H9 (cell line): Measurements from ENCODE around the gene LRP1B. TPM values are rescaled to one million over a fixed set of nuclear protein-coding genes. Genes with fewer than 3 reads are reported as not detected.

Experiments
- DNase-seq: peaks from one replicate; pipeline ENCODE4 v3.0.0-alpha.2; 2017
- H2AFZ ChIP-seq: one replicate; pipeline ENCODE4 v1.6.1; 2013; ENCODE audit warnings: mild to moderate bottlenecking, low read length, control low read depth, moderate library complexity
- H2AK5ac ChIP-seq: 2 replicates; pipeline ENCODE4 v1.6.1; 2013; ENCODE audit warnings: low read length, control low read depth, mixed read lengths; ENCODE audit not compliant: insufficient read length
- H2BK120ac ChIP-seq: one replicate; pipeline ENCODE4 v1.6.1; 2013; ENCODE audit warnings: low read depth, mild to moderate bottlenecking, low read length, control low read depth, inconsistent platforms; ENCODE audit not compliant: poor library complexity, severe bottlenecking
- H2BK12ac ChIP-seq: 2 replicates; pipeline ENCODE4 v1.6.1; 2013; ENCODE audit warnings: low read length, control low read depth, mixed read lengths, low read depth; ENCODE audit not compliant: insufficient read length
- H2BK15ac ChIP-seq: 2 replicates; pipeline ENCODE4 v1.6.1; 2013; ENCODE audit warnings: low read depth, low read length, control low read depth
- H2BK20ac ChIP-seq: one replicate; pipeline ENCODE4 v1.6.1; 2013; ENCODE audit warnings: low read depth, mild to moderate bottlenecking, low read length, control low read depth, inconsistent platforms; ENCODE audit not compliant: poor library complexity, severe bottlenecking
- H2BK5ac ChIP-seq: 2 replicates; pipeline ENCODE4 v1.6.1; 2013; ENCODE audit warnings: low read length, control low read depth, mixed read lengths; ENCODE audit not compliant: insufficient read length
- H3K14ac ChIP-seq: 2 replicates; pipeline ENCODE4 v1.6.1; 2013; ENCODE audit warnings: low read length, control low read depth; ENCODE audit not compliant: insufficient read depth
- H3K18ac ChIP-seq: 2 replicates; pipeline ENCODE4 v1.6.1; 2013; ENCODE audit warnings: low read depth, mild to moderate bottlenecking, mixed read lengths, low read length, control low read depth; ENCODE audit not compliant: insufficient read length
- H3K23ac ChIP-seq: 2 replicates; pipeline ENCODE4 v1.6.1; 2013; ENCODE audit warnings: low read length, control low read depth, mixed read lengths, low read depth; ENCODE audit not compliant: insufficient read length
- H3K23me2 ChIP-seq: 2 replicates; pipeline ENCODE4 v1.6.1; 2013; ENCODE audit warnings: low read depth, mild to moderate bottlenecking, mixed read lengths, low read length, control low read depth; ENCODE audit not compliant: insufficient read length, poor library complexity, severe bottlenecking
- H3K27ac ChIP-seq: 2 replicates; pipeline ENCODE4 v1.5.1; 2013; ENCODE audit warnings: low read length, control low read depth, mixed read lengths, low read depth; ENCODE audit not compliant: insufficient read length
- H3K27me3 ChIP-seq: 2 replicates; pipeline ENCODE4 v1.6.1; 2013; ENCODE audit warnings: low read length, control low read depth, inconsistent platforms; ENCODE audit not compliant: insufficient read depth
- H3K4ac ChIP-seq: 2 replicates; pipeline ENCODE4 v1.6.1; 2013; ENCODE audit warnings: low read depth, mild to moderate bottlenecking, control low read depth, inconsistent platforms, low read length, moderate library complexity
- H3K4me1 ChIP-seq: 2 replicates; pipeline ENCODE4 v1.6.1; 2013; ENCODE audit warnings: low read length, control low read depth, inconsistent platforms; ENCODE audit not compliant: insufficient read depth
- H3K4me2 ChIP-seq: 2 replicates; pipeline ENCODE4 v1.6.1; 2013; ENCODE audit warnings: low read length, control low read depth, mixed read lengths; ENCODE audit not compliant: insufficient read length, insufficient read depth
- H3K56ac ChIP-seq: 2 replicates; pipeline ENCODE4 v1.6.1; 2013; ENCODE audit warnings: low read depth, mild to moderate bottlenecking, mixed read lengths, low read length, control low read depth; ENCODE audit not compliant: insufficient read length
- H3K79me1 ChIP-seq: 2 replicates; pipeline ENCODE4 v1.6.1; 2013; ENCODE audit warnings: low read depth, mild to moderate bottlenecking, moderate library complexity, low read length, control low read depth, inconsistent platforms; ENCODE audit not compliant: insufficient read depth, poor library complexity, severe bottlenecking
- H3K79me2 ChIP-seq: 2 replicates; pipeline ENCODE4 v1.6.1; 2013; ENCODE audit warnings: low read length, control low read depth, inconsistent platforms; ENCODE audit not compliant: insufficient read depth
- H3K9ac ChIP-seq: 2 replicates; pipeline ENCODE4 v1.6.1; 2013; ENCODE audit warnings: low read length, control low read depth, mixed read lengths; ENCODE audit not compliant: insufficient read length; ENCODE audit errors: extremely low read depth
- H3K9me3 ChIP-seq: one replicate; pipeline ENCODE4 v1.6.1; 2013; ENCODE audit warnings: low read depth, low read length, inconsistent platforms; ENCODE audit not compliant: control insufficient read depth
- H3T11ph ChIP-seq: one replicate; pipeline ENCODE4 v1.6.1; 2013; ENCODE audit warnings: mild to moderate bottlenecking, low read length, control low read depth, inconsistent platforms
- H4K20me1 ChIP-seq: one replicate; pipeline ENCODE4 v1.6.1; 2013; ENCODE audit not compliant: control insufficient read depth, insufficient read length, insufficient read depth
- H4K5ac ChIP-seq: 2 replicates; pipeline ENCODE4 v1.6.1; 2013; ENCODE audit warnings: low read depth, mild to moderate bottlenecking, mixed read lengths, low read length, control low read depth; ENCODE audit not compliant: insufficient read length
- H4K8ac ChIP-seq: replicated peaks from 2 replicates; pipeline ENCODE4 v1.6.1; 2013; ENCODE audit warnings: low read length, control low read depth, mixed read lengths, low read depth; ENCODE audit not compliant: insufficient read length
- H4K91ac ChIP-seq: 2 replicates; pipeline ENCODE4 v1.6.1; 2013; ENCODE audit warnings: low read depth, mild to moderate bottlenecking, moderate library complexity, mixed read lengths, low read length, control low read depth; ENCODE audit not compliant: insufficient read length
- H3K27ac Mint-ChIP-seq, 3 experiments: 2 replicates in 2 of 3; 3 replicates in 1 of 3; pipeline ENCODE4 v1.8.0; 2020 to 2021; ENCODE audit warnings: mixed read lengths in 3 of 3, mild to moderate bottlenecking in 1 of 3, moderate library complexity in 1 of 3
- H3K27me3 Mint-ChIP-seq: 2 replicates; pipeline ENCODE4 v1.8.0; 2021; ENCODE audit warnings: low read depth, mild to moderate bottlenecking, moderate library complexity, mixed read lengths
- H3K36me3 Mint-ChIP-seq, 3 experiments: 2 replicates in 2 of 3; 3 replicates in 1 of 3; pipeline ENCODE4 v1.8.0; 2020 to 2021; ENCODE audit warnings: low read depth in 3 of 3, mixed read lengths in 3 of 3; ENCODE audit not compliant: insufficient read depth in 1 of 3
- H3K4me1 Mint-ChIP-seq, 2 experiments: 2 replicates each; pipeline ENCODE4 v1.8.0; 2020; ENCODE audit warnings: mixed read lengths in 2 of 2
- H3K4me3 Mint-ChIP-seq, 2 experiments: 2 replicates in 1 of 2; 3 replicates in 1 of 2; pipeline ENCODE4 v1.8.0; 2020 to 2021; ENCODE audit warnings: mild to moderate bottlenecking in 2 of 2, mixed read lengths in 2 of 2, moderate library complexity in 1 of 2
- H3K9me3 Mint-ChIP-seq, 2 experiments: 2 replicates in 1 of 2; 3 replicates in 1 of 2; pipeline ENCODE4 v1.8.0; 2020; ENCODE audit warnings: mild to moderate bottlenecking in 2 of 2, mixed read lengths in 2 of 2, moderate library complexity in 1 of 2
- CTCF ChIP-seq: fragments of 200-600 bp; sonication (generic); conservative IDR thresholded peaks from 3 replicates; pipeline ENCODE4 v1.8.0; 2021; ENCODE audit warnings: antibody characterized with exemption, mild to moderate bottlenecking
- WGBS: extraction: QIAGEN DNeasy Blood & Tissue Kit; methylation state at CpG from one replicate; pipeline ENCODE4 v1.1.7; 2013; ENCODE audit warnings: missing lambda C conversion rate, low lambda C conversion rate, mixed read lengths; ENCODE audit not compliant: insufficient read length; ENCODE audit errors: extremely low coverage; 5-methylcytosine and 5-hydroxymethylcytosine counted together
- total RNA-seq: library from RNA; stranded (reverse); gene quantifications from 2 replicates; pipeline ENCODE4 v1.2.1, GENCODE V29; 2021

Gene LRP1B
- total RNA-seq, 1 experiment from 2014 or later = not detected

GRCh38 chr2:140273408-140273807, 1857.4 kb downstream of the LRP1B start:
- H3K27me3 ChIP-seq = no peaks in the 10 kb centered on the region
- no peak overlapping the region for H4K8ac ChIP-seq
- H3K4me2 ChIP-seq = no peak overlapping the region
- no peak overlapping the region for H2AFZ ChIP-seq
- no peak overlapping the region for H2BK120ac ChIP-seq
- H2BK5ac ChIP-seq = no peak overlapping the region
- H3K23ac ChIP-seq = no peak overlapping the region
- Mint-ChIP-seq H3K4me3 (no peak overlapping the region), H3K4me1 (no peaks in the 10 kb centered on the region), H3K9me3 (no peaks in the 10 kb centered on the region; a peak in 1 of 5 replicates), H3K27me3 (no peaks in the 10 kb centered on the region), H3K36me3 (no peaks in the 10 kb centered on the region; a peak in 1 of 7 replicates), H3K27ac (no peak overlapping the region)
- H3K56ac ChIP-seq = no peak overlapping the region
- H3K18ac ChIP-seq = no peak overlapping the region
- H3K27ac ChIP-seq = no peak overlapping the region
- H2BK20ac ChIP-seq = no peak overlapping the region
- H3K9ac ChIP-seq = no peak overlapping the region
- H2BK15ac ChIP-seq = no peak overlapping the region
- no peaks in the 10 kb centered on the region for H4K20me1 ChIP-seq
- no peaks in the 10 kb centered on the region for H3K9me3 ChIP-seq
- no peak overlapping the region for H4K5ac ChIP-seq
- H3K23me2 ChIP-seq = no peaks in the 10 kb centered on the region
- no peaks in the 10 kb centered on the region for H3K79me2 ChIP-seq
- H2AK5ac ChIP-seq = no peak overlapping the region
- DNase-seq = no peak
- no peak overlapping the region for H2BK12ac ChIP-seq
- no peak overlapping the region for H3K14ac ChIP-seq
- H4K91ac ChIP-seq = no peak overlapping the region
- no peaks in the 10 kb centered on the region for H3K79me1 ChIP-seq
- no peaks in the 10 kb centered on the region for H3K4me1 ChIP-seq
- H3T11ph ChIP-seq = no peak overlapping the region
- TF ChIP-seq CTCF = no peak
- WGBS = no CpG with 5 or more reads among the region's 4 CpGs
- H3K4ac ChIP-seq = no peak overlapping the region
